Measurements from ENCODE around the gene CCDC175.

Gene CCDC175

DNA sequence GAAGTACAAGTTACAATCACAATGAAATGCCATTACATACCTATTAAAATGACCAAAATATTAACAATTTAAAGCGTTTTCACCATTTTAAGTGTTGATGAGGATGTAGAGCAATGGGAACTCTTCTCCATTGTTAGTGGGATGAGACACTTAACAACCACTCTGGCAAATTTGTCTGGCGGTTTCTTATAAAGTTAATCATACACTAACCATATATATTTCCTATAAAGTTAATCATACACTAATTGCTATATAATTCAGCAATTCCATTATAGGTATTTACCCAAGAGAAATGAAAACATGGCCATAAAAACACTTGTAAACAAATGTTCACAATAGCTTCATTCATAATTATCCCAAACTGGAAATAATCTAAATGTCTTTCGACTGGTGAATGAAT is 56.4 kb downstream of the CCDC175 start:
- no peaks in the 10 kb centered on the region for H3K36me3 ChIP-seq (ENCODE audit: insufficient read depth, low read length)
- H3K9ac ChIP-seq (ENCODE audit: low read depth, low read length), result no peak overlapping the region
- H3K4me1 ChIP-seq (ENCODE audit: insufficient read depth, low read length), result no peaks in the 10 kb centered on the region
- no peaks in the 10 kb centered on the region for H3K9me3 ChIP-seq (ENCODE audit: control insufficient read depth, insufficient read depth, low read length)

GRCh38 chr14:59511916-59512575 is 64.6 kb downstream of the CCDC175 start:
- H3K4me1 ChIP-seq (ENCODE audit: insufficient read depth, low read length), result no peaks in the 10 kb centered on the region
- no peaks in the 10 kb centered on the region for H3K36me3 ChIP-seq (ENCODE audit: insufficient read depth, low read length)
- H3K9ac ChIP-seq (ENCODE audit: low read depth, low read length), result no peak overlapping the region
- H3K9me3 ChIP-seq (ENCODE audit: control insufficient read depth, insufficient read depth, low read length), result no peaks in the 10 kb centered on the region

GRCh38 chr14:59510966-59511365 is 65.6 kb downstream of the CCDC175 start:
- Histone ChIP-seq H3K9me3 (ENCODE audit: control insufficient read depth, insufficient read depth, low read length) (no peaks in the 10 kb centered on the region), H3K4me1 (ENCODE audit: insufficient read depth, low read length) (no peaks in the 10 kb centered on the region), H3K36me3 (ENCODE audit: insufficient read depth, low read length) (no peaks in the 10 kb centered on the region), H3K9ac (ENCODE audit: low read depth, low read length) (no peak overlapping the region)

GRCh38 chr14:59510001-59510400 is 66.6 kb downstream of the CCDC175 start:
- Histone ChIP-seq H3K4me1 (ENCODE audit: insufficient read depth, low read length) (no peaks in the 10 kb centered on the region), H3K36me3 (ENCODE audit: insufficient read depth, low read length) (no peaks in the 10 kb centered on the region), H3K9ac (ENCODE audit: low read depth, low read length) (no peak overlapping the region), H3K9me3 (ENCODE audit: control insufficient read depth, insufficient read depth, low read length) (no peaks in the 10 kb centered on the region)

DNA sequence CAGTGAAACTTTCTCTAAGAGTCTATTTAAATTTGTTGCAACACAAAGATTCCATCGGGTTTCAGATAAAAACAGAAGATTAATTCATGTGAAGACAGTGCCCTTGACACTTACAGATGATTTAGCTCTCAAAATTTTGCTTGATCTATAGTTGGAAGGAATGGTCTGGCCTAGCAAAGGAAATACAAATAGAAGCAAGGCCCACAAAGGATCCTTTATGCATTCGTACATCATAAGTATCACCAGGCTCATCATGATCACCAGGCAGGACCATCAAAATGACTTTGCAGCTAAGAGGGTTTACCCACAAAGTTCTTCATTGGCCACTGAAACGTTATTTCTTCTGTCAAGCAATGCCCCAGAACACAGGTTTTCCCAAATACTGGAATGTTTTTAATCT is 67.5 kb downstream of the CCDC175 start:
- no peak overlapping the region for H3K9ac ChIP-seq (ENCODE audit: low read depth, low read length)
- H3K4me1 ChIP-seq (ENCODE audit: insufficient read depth, low read length), result no peaks in the 10 kb centered on the region
- H3K36me3 ChIP-seq (ENCODE audit: insufficient read depth, low read length), result no peaks in the 10 kb centered on the region
- H3K9me3 ChIP-seq (ENCODE audit: control insufficient read depth, insufficient read depth, low read length), result no peaks in the 10 kb centered on the region

DNA sequence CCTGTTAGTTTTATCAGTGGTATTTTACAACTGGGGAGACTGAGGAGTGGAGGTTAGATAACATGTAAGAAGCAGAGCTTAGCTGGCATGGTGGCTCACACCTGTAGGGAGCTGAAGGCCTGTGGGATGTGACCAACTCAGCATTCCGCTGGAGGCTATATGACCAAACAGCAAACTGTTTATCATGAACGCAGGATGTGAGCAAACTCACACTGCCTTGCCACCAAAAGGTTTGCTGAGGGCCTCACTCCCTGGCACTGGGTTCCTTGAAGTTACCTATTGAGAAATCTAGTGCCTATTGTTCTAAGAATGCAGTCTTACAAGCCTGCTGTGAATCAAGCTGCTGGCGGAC is 68.9 kb downstream of the CCDC175 start:
- Histone ChIP-seq H3K36me3 (ENCODE audit: insufficient read depth, low read length) (no peaks in the 10 kb centered on the region), H3K9ac (ENCODE audit: low read depth, low read length) (no peak overlapping the region), H3K9me3 (ENCODE audit: control insufficient read depth, insufficient read depth, low read length) (no peaks in the 10 kb centered on the region)

DNA sequence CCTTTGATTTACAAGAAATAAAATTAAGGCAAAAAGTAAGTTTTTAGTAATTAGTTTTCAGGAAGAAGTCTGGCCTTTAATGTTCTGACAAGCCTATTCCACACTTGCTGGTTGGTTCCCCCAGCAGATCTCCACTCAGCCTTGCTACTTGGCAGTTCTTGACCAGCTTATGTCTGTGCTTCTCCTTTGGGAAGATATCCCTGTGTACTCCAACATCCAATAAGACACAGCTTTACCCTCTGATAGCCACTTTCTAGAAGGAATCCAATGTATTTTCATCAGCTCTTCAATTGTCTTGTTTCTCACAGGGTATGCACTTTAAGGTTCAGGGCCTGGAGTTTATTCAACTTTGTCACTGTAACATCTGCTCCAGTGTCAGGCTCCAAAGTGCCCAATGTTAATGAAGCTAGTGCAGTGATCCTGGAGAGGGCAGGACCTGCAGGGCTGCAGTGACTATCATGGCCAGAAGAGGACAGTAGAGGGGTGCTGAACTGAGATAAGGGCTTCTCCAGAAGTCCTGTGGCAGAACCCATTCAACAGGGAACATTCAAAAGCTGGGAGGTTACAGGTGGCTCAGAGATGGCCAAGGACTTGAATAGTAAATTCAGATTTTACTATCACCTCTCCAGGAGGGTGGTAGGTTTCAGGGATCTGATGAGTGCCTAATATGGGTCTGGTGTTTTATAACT is 69.4 kb downstream of the CCDC175 start:
- Histone ChIP-seq H3K4me1 (ENCODE audit: insufficient read depth, low read length) (no peaks in the 10 kb centered on the region), H3K36me3 (ENCODE audit: insufficient read depth, low read length) (no peaks in the 10 kb centered on the region), H3K9me3 (ENCODE audit: control insufficient read depth, insufficient read depth, low read length) (no peaks in the 10 kb centered on the region), H3K9ac (ENCODE audit: low read depth, low read length) (no peak overlapping the region)

More for the DNA sequence above, 68.9 kb downstream of the CCDC175 start:
- H3K4me1 ChIP-seq (ENCODE audit: insufficient read depth, low read length), result no peaks in the 10 kb centered on the region

GRCh38 chr14:59503256-59503655 is 73.4 kb downstream of the CCDC175 start:
- Histone ChIP-seq H3K9ac (ENCODE audit: low read depth, low read length) (no peak overlapping the region), H3K36me3 (ENCODE audit: insufficient read depth, low read length) (peaks cover 3% of the 10 kb centered on the region; the same call in 1 of the 2 replicates), H3K4me1 (ENCODE audit: insufficient read depth, low read length) (no peaks in the 10 kb centered on the region), H3K9me3 (ENCODE audit: control insufficient read depth, insufficient read depth, low read length) (no peaks in the 10 kb centered on the region)

DNA sequence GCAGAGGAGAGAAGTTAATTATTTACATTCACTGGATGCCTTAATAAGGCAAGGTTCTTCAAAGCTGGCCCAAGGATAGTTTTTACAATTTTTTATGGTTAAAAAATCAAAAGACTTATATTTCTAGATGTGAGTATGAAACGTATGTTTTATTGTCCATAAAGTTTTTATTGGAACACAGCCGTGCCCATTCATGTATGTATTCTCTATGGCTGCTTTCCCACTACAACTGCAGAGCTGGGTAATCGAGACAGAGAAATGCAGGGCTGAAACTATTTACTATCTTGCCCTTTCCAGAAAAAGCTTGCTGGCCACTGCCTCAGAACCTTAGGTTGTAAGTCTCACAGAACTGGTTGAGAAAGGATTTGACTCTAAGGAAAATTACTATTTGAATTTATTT is 75.9 kb downstream of the CCDC175 start:
- no peak overlapping the region for H3K9ac ChIP-seq (ENCODE audit: low read depth, low read length)
- no peaks in the 10 kb centered on the region for H3K9me3 ChIP-seq (ENCODE audit: control insufficient read depth, insufficient read depth, low read length)
- peaks cover 3% of the 10 kb centered on the region; the same call in 1 of the 2 replicates for H3K36me3 ChIP-seq (ENCODE audit: insufficient read depth, low read length)
- H3K4me1 ChIP-seq (ENCODE audit: insufficient read depth, low read length), result no peaks in the 10 kb centered on the region

GRCh38 chr14:59492384-59492783 is 84.2 kb downstream of the CCDC175 start:
- Histone ChIP-seq H3K4me1 (ENCODE audit: insufficient read depth, low read length) (no peaks in the 10 kb centered on the region), H3K9me3 (ENCODE audit: control insufficient read depth, insufficient read depth, low read length) (no peaks in the 10 kb centered on the region), H3K9ac (ENCODE audit: low read depth, low read length) (no peak overlapping the region), H3K36me3 (ENCODE audit: insufficient read depth, low read length) (peaks cover 14% of the 10 kb centered on the region)

DNA sequence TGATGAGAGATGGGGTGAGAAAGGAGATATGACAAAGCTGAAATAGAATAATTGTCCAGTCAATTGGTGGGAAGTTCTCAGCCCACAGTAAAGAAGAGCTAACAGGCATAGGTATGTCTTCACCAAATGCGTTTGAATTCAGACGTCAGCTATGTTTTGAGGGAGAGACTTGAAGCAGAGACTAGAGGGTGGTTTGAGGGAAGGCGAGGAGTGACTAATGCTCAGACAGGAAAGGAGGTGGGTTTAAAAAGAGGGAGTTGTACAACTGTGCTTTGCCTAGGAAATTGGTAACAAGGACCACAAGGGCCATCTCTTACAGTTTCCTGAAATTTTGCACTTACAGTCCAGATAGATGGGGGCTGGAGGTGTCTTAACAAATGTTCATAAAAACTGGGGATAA is 85.9 kb downstream of the CCDC175 start:
- Histone ChIP-seq H3K4me1 (ENCODE audit: insufficient read depth, low read length) (no peaks in the 10 kb centered on the region), H3K9ac (ENCODE audit: low read depth, low read length) (no peak overlapping the region), H3K36me3 (ENCODE audit: insufficient read depth, low read length) (peaks cover 14% of the 10 kb centered on the region), H3K9me3 (ENCODE audit: control insufficient read depth, insufficient read depth, low read length) (no peaks in the 10 kb centered on the region)

DNA sequence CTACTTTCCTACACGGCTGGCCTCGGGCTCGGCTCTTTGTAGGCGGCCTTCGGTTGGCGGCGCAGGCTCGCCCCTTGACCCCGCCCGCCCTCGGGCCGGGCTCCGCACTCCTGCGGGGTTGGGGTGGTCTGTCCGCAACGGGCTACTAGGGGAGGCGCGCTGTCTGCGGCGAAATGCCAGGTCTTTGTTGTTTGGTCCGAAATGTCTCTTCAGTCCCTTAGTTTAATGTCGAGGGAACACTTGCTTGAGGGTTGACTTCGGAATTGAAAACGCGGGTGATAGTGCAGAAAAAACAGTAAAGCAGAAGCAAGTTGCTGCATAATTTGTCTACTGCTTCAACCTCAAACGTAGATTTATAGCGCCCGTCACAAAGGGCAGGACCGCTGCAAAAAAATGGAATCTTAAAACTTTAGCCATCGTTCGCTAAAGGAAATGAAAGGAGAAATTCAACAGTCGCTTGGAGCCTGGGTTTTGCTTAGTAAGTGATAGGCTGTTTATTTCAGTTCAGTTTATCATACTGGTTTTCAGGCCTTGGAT is 91.9 kb downstream of the CCDC175 start:
- peaks cover 10% of the 10 kb centered on the region for H3K4me1 ChIP-seq (ENCODE audit: insufficient read depth, low read length)

DNA sequence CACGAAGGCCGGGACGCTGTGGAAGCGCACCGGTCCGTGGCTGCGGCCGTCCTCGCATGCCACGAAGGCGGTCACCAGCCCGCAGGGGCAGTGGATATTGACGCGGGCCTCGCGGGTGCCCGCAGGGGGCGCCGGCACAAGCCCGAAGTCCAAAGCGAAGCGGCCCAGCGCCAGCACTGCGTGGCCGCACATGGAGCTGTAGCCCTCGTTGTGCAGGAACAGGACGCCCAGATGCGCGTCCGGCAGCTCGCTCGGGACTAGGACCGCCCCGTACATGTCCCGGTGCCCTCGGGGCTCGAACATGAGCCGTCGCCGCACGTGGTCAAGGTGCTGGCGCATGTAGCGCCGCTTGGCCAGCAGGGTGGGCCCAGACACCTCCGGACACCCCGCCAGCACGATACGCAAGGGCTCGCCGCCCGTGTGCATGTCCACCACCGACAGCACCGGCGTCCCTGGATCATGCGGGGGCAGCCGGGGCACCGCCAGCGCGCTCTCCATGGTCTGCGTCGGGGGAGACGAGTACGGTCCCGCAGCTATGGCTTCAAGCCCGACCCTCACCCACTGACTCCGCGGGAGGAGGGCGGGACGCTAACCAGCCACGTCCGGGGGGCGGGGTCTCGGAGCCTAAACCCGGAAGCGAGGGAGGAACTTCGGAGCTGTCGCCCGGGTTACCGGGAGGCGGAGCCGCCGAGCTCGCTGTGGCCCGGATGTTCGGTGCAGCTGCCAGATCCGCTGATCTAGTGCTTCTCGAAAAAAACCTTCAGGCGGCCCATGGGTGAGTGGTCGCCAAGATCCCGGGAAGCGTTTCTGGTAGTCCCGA is 92.6 kb downstream of the CCDC175 start, which contains the start of the genes JKAMP and L3HYPDH:
TSS of gene JKAMP (plus strand) at position 699 of the 820 bp plus-strand sequence. CDS start at position 772, 73 bp downstream.
TSS of gene L3HYPDH (minus strand) at position 590 of the 820 bp plus-strand sequence. CDS start at position 498, 92 bp downstream.
- H3K9me3 ChIP-seq (ENCODE audit: control insufficient read depth, insufficient read depth, low read length), result no peaks in the 10 kb centered on the region
- peaks cover 7% of the 10 kb centered on the region for H3K36me3 ChIP-seq (ENCODE audit: insufficient read depth, low read length)
- peaks cover 10% of the 10 kb centered on the region for H3K4me1 ChIP-seq (ENCODE audit: insufficient read depth, low read length)
- peak within 1 kb of the TSS; percentile 98 for H3K9ac ChIP-seq (ENCODE audit: low read depth, low read length)

More for the DNA sequence above, 91.9 kb downstream of the CCDC175 start:
- peaks cover 11% of the 10 kb centered on the region for H3K36me3 ChIP-seq (ENCODE audit: insufficient read depth, low read length)
- H3K9me3 ChIP-seq (ENCODE audit: control insufficient read depth, insufficient read depth, low read length), result no peaks in the 10 kb centered on the region
- H3K9ac ChIP-seq (ENCODE audit: low read depth, low read length), result peak overlapping the region; percentile 98

GRCh38 chr14:59483363-59483762 is 93.2 kb downstream of the CCDC175 start:
- Histone ChIP-seq H3K4me1 (ENCODE audit: insufficient read depth, low read length) (peaks cover 10% of the 10 kb centered on the region), H3K36me3 (ENCODE audit: insufficient read depth, low read length) (0 out of 2 replicates have a peak, but pooled peaks cover under 1% of the 10 kb centered on the region), H3K9ac (ENCODE audit: low read depth, low read length) (peak overlapping the region; percentile 98), H3K9me3 (ENCODE audit: control insufficient read depth, insufficient read depth, low read length) (no peaks in the 10 kb centered on the region)

All from ES-I3 (cell line).